Adipose tissue (tissue), 3 donors: ENCODE measurements around the gene CAMTA1. TPM values are rescaled to one million over a fixed set of nuclear protein-coding genes. Genes with fewer than 3 reads are reported as not detected.

Experiments used
- H3K27ac ChIP-seq: one replicate; pipeline ENCODE4 v1.5.1; 2013; ENCODE audit warnings: low read depth, low read length
- WGBS, 3 donors: extraction: QIAGEN DNeasy Blood & Tissue Kit; methylation state at CpG; one replicate each; pipeline ENCODE4 v1.1.7; 2013; 5-methylcytosine and 5-hydroxymethylcytosine counted together
- polyA plus RNA-seq, 3 donors: library from polyadenylated mRNA; stranded (reverse); fragments of 200-250 nt; gene quantifications; one replicate each; pipeline ENCODE4 v1.2.3, GENCODE V29; 2013
- donor health status: healthy with polysubstance abuse.
- donor health status: Bipolar disorder and iron deficiency.
- donor health status: healthy.

Gene CAMTA1
- polyA plus RNA-seq, 3 donors: 25.7 to 111 (median 60.2) TPM

GRCh38 chr1:7454895-7455784, 669.9 kb downstream of the CAMTA1 start:
- WGBS, 3 donors: 61 to 84% (median 67%) methylated on average over 30 of the region's 30 CpGs

GRCh38 chr1:7455796-7456721, 670.8 kb downstream of the CAMTA1 start:
- 65 to 76% (median 76%) methylated on average over 15 of the region's 15 CpGs for WGBS, 3 donors
- H3K27ac ChIP-seq: no peak overlapping the region

More at GRCh38 chr1:7454895-7455784, 669.9 kb downstream of the CAMTA1 start:
- H3K27ac ChIP-seq: no peak overlapping the region

- H3K27ac ChIP-seq: no peak overlapping the region
- 34 to 89% (median 70%) methylated on average over 11 to 17 of the region's 17 CpGs for WGBS, 3 donors
Observed at GRCh38 chr1:7456722-7457082, 671.4 kb downstream of the CAMTA1 start.

- WGBS, 3 donors: 58 to 81% (median 59%) methylated on average over 15 of the region's 15 CpGs
- no peak overlapping the region for H3K27ac ChIP-seq
Observed at GRCh38 chr1:7457811-7458210, 672.6 kb downstream of the CAMTA1 start.

GRCh38 chr1:7458946-7459345, 673.7 kb downstream of the CAMTA1 start:
- WGBS, 3 donors: 83 to 91% (median 86%) methylated on average over 7 of the region's 7 CpGs

GRCh38 chr1:7459914-7460313, 674.7 kb downstream of the CAMTA1 start:
- H3K27ac ChIP-seq: no peak overlapping the region
- WGBS, 3 donors: 59 to 90% (median 74%) methylated on average over 11 of the region's 11 CpGs

More at GRCh38 chr1:7458946-7459345, 673.7 kb downstream of the CAMTA1 start:
- no peak overlapping the region for H3K27ac ChIP-seq

- H3K27ac ChIP-seq: no peak overlapping the region
- 64 to 83% (median 70%) methylated on average over 6 of the region's 6 CpGs for WGBS, 3 donors
Observed at GRCh38 chr1:7460807-7461206, 675.6 kb downstream of the CAMTA1 start.

- WGBS, 3 donors: 70 to 82% (median 73%) methylated on average over 10 of the region's 10 CpGs
- no peak overlapping the region for H3K27ac ChIP-seq
Observed at GRCh38 chr1:7462617-7463016, 677.4 kb downstream of the CAMTA1 start.

- WGBS, 3 donors: 82 to 91% (median 88%) methylated on average over 7 of the region's 7 CpGs
- no peak overlapping the region for H3K27ac ChIP-seq
Observed at GRCh38 chr1:7463526-7463925, 678.3 kb downstream of the CAMTA1 start.

GRCh38 chr1:7464736-7465135, 679.5 kb downstream of the CAMTA1 start:
- 80 to 90% (median 84%) methylated on average over 12 of the region's 12 CpGs for WGBS, 3 donors
- H3K27ac ChIP-seq: no peak overlapping the region

GRCh38 chr1:7467476-7468175, 682.4 kb downstream of the CAMTA1 start:
- H3K27ac ChIP-seq: no peak overlapping the region
- WGBS, 3 donors: 87 to 95% (median 94%) methylated on average over 26 to 27 of the region's 27 CpGs

- 77 to 88% (median 87%) methylated on average over 9 of the region's 9 CpGs for WGBS, 3 donors
- H3K27ac ChIP-seq: no peak overlapping the region
Observed at GRCh38 chr1:7468248-7468647, 683.0 kb downstream of the CAMTA1 start.

- no peak overlapping the region for H3K27ac ChIP-seq
- 53 to 68% (median 63%) methylated on average over 13 of the region's 13 CpGs for WGBS, 3 donors
Observed at GRCh38 chr1:7469255-7469938, 684.1 kb downstream of the CAMTA1 start.

- H3K27ac ChIP-seq: no peak overlapping the region
- 50 to 81% (median 58%) methylated on average over 12 of the region's 12 CpGs for WGBS, 3 donors
Observed at GRCh38 chr1:7470904-7471638, 685.8 kb downstream of the CAMTA1 start.

GRCh38 chr1:7471836-7472235, 686.6 kb downstream of the CAMTA1 start:
- no peak overlapping the region for H3K27ac ChIP-seq
- 66 to 73% (median 69%) methylated on average over 14 of the region's 14 CpGs for WGBS, 3 donors

GRCh38 chr1:7473223-7474142, 688.2 kb downstream of the CAMTA1 start:
- 90 to 93% (median 93%) methylated on average over 12 to 13 of the region's 13 CpGs for WGBS, 3 donors
- no peak overlapping the region for H3K27ac ChIP-seq
